ENCODE data around the gene LRRC52.

GRCh38 chr1:165586398-165586797 is 42.6 kb downstream of the LRRC52 start:
- TF ChIP-seq, protein P1, sequence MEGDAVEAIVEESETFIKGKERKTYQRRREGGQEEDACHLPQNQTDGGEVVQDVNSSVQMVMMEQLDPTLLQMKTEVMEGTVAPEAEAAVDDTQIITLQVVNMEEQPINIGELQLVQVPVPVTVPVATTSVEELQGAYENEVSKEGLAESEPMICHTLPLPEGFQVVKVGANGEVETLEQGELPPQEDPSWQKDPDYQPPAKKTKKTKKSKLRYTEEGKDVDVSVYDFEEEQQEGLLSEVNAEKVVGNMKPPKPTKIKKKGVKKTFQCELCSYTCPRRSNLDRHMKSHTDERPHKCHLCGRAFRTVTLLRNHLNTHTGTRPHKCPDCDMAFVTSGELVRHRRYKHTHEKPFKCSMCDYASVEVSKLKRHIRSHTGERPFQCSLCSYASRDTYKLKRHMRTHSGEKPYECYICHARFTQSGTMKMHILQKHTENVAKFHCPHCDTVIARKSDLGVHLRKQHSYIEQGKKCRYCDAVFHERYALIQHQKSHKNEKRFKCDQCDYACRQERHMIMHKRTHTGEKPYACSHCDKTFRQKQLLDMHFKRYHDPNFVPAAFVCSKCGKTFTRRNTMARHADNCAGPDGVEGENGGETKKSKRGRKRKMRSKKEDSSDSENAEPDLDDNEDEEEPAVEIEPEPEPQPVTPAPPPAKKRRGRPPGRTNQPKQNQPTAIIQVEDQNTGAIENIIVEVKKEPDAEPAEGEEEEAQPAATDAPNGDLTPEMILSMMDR (IDR thresholded peaks at IDR 0.05; ENCODE audit: control extremely low read depth in 1 of 3, insufficient read depth in 1 of 3, low read depth in 1 of 3, low read length in 3 of 3): no peak
- TF ChIP-seq GABPA (IDR thresholded peaks at IDR 0.05; ENCODE audit: borderline replicate concordance, insufficient read depth, low read length): no peak
- TF ChIP-seq SIN3A (conservative IDR thresholded peaks at IDR 0.05 in 1 of 2, IDR thresholded peaks at IDR 0.05 in 1 of 2; ENCODE audit: low read depth in 1 of 2, low read length in 2 of 2): no peak
- TF ChIP-seq RFX5 (IDR thresholded peaks at IDR 0.05; ENCODE audit: borderline replicate concordance, low read depth, low read length): no peak
- TF ChIP-seq SRF (IDR thresholded peaks at IDR 0.05; ENCODE audit: low read depth, low read length): no peak
- TF ChIP-seq EP300 (IDR thresholded peaks at IDR 0.05; ENCODE audit: borderline replicate concordance in 1 of 2, low read depth in 2 of 2, low read length in 2 of 2): no peak
- no peak for TF ChIP-seq ZNF274 (IDR thresholded peaks at IDR 0.05; ENCODE audit: borderline replicate concordance, extremely low read depth, low read length)
- no peak for TF ChIP-seq ASH2L (IDR thresholded peaks at IDR 0.05; ENCODE audit: low read length)
- no peak for TF ChIP-seq E2F6 (IDR thresholded peaks at IDR 0.05)
- no peak for TF ChIP-seq POLR2A (IDR thresholded peaks at IDR 0.05; ENCODE audit: control extremely low read depth in 1 of 2, low read depth in 2 of 2, low read length in 2 of 2)
- no peak for TF ChIP-seq TAF7 (optimal IDR thresholded peaks at IDR 0.05; ENCODE audit: borderline replicate concordance, low read depth, low read length)
